Upper lobe of left lung (tissue), 6 donors: ENCODE results near the gene NME1. TPM values are rescaled to one million over a fixed set of nuclear protein-coding genes. Genes with fewer than 3 reads are reported as not detected.

Source experiments
- ATAC-seq, 2 donors: fragments of 200-7000 bp; cut with Tn5 transposase; one replicate each; pipeline ENCODE4 v1.9.1; 2022; ENCODE audit warnings: mild to moderate bottlenecking in 2 of 2, moderate library complexity in 2 of 2; ENCODE audit not compliant: low FRiP score in 2 of 2
- DNase-seq, 2 donors: peaks; one replicate each; pipeline ENCODE4 v3.0.0-alpha.2; 2019 to 2020
- H3K27ac ChIP-seq, 4 donors: fragments of 200-600 bp; sonication (generic); one replicate each; pipeline ENCODE4 v1.5.1; 2016 to 2019
- H3K27me3 ChIP-seq, 4 donors: fragments of 200-600 bp; sonication (generic); one replicate each; pipeline ENCODE4 v1.5.1; 2017 to 2019
- H3K36me3 ChIP-seq, 4 donors: fragments of 200-600 bp; sonication (generic); one replicate each; pipeline ENCODE4 v1.5.1; 2016 to 2019
- H3K4me1 ChIP-seq, 4 donors: fragments of 200-600 bp; sonication (generic); one replicate each; pipeline ENCODE4 v1.5.1; 2018 to 2019
- H3K4me3 ChIP-seq, 4 donors: fragments of 200-600 bp; sonication (generic); one replicate each; pipeline ENCODE4 v1.5.1; 2017 to 2019; ENCODE audit warnings: mild to moderate bottlenecking in 2 of 4, moderate library complexity in 1 of 4
- H3K9me3 ChIP-seq, 4 donors: fragments of 200-600 bp; sonication (generic); one replicate each; pipeline ENCODE4 v1.5.1; 2018 to 2019
- CTCF ChIP-seq, 6 experiments: fragments of 450-650 bp in 4 of 6; fragments of 200-600 bp in 2 of 6; sonication (generic) in 2 of 6; IDR thresholded peaks; one replicate each; pipeline ENCODE4 v1.5.1; 2016 to 2019; ENCODE audit warnings: antibody characterized with exemption in 6 of 6
- EP300 ChIP-seq, 4 donors: sonication (generic); formaldehyde crosslinking; IDR thresholded peaks; one replicate each; pipeline ENCODE4 v1.5.1; 2017; ENCODE audit warnings: antibody characterized with exemption in 4 of 4, control low read depth in 2 of 4
- POLR2A ChIP-seq, 4 donors: fragments of 450-650 bp; IDR thresholded peaks; one replicate each; pipeline ENCODE4 v1.5.1; 2016 to 2017; ENCODE audit warnings: antibody characterized with exemption in 4 of 4, mild to moderate bottlenecking in 2 of 4
- POLR2AphosphoS5 ChIP-seq, 2 donors: sonication (generic); formaldehyde crosslinking; IDR thresholded peaks; one replicate each; pipeline ENCODE4 v1.5.1; 2017; ENCODE audit warnings: antibody characterized with exemption in 2 of 2
- WGBS, 2 donors: methylation state at CpG; one replicate each; pipeline ENCODE4 v1.1.5; 2017 to 2018; 5-methylcytosine and 5-hydroxymethylcytosine counted together
- total RNA-seq, 6 donors: library from RNA; depleted of rRNA in 4 of 6; stranded (reverse); fragments of >200 nt in 4 of 6; gene quantifications; one replicate each; pipeline versions ENCODE4 v1.1.0 to v1.2.1, GENCODE V29; 2016 to 2021
- donor health status: DM: no; HTN: no; CAD: no; lungs with moderate emphysema.
- donor health status: DM: no; HTN: yes; CAD: no; lungs with severe emphysema.

NME1 gene
- total RNA-seq, 6 donors from 2014 or later: 4.2 to 54.4 (median 28.9) TPM

- H3K9me3 ChIP-seq: no peaks in the 10 kb centered on the region
- DNase-seq: no peak
- H3K27me3 ChIP-seq: no peaks in the 10 kb centered on the region
- TF ChIP-seq POLR2A (IDR thresholded peaks at IDR 0.05) (no peak), CTCF (IDR thresholded peaks at IDR 0.05) (no peak), POLR2AphosphoS5 (IDR thresholded peaks at IDR 0.05) (no peak)
- H3K4me3 ChIP-seq: no peak overlapping the region
- H3K4me1 ChIP-seq: peaks cover 0 to 10% (median 7%) of the 10 kb centered on the region in 4 donors
- no peaks in the 10 kb centered on the region for H3K36me3 ChIP-seq
- WGBS, 2 donors: 79 to 83% methylated on average over 2 of the region's 2 CpGs
- peak overlapping the region in 2 of 4 donors; percentile 10 to 20 for H3K27ac ChIP-seq
- ATAC-seq: no peak
These were observed 20.0 kb upstream of the NME1 start for GRCh38 chr17:51133365-51133764.

DNA sequence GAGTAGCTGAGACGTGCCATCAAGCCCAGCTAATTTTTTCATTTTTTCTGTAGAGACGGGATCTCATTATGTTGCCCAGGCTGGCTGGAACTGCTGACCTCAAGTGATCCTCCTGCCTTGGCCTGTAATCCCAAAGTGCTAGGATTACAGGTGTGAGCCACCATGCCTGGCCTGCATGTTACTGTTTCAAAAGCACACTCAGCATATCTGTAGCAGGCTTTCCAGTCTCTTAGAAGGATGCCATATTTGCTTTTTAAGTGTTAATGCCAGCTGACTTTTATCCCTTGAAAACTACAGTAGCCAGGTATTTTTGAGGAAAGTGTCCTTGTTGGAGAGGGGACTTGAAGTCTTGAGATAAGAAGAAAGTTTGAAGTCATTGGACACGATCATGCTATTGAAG is 17.4 kb upstream of the NME1 start:
- 83 to 88% methylated on average over 3 of the region's 3 CpGs for WGBS, 2 donors
- TF ChIP-seq EP300 (IDR thresholded peaks at IDR 0.05) (no peak), CTCF (IDR thresholded peaks at IDR 0.05) (no peak), POLR2AphosphoS5 (IDR thresholded peaks at IDR 0.05) (no peak), POLR2A (IDR thresholded peaks at IDR 0.05) (no peak)
- no peaks in the 10 kb centered on the region for H3K36me3 ChIP-seq
- H3K9me3 ChIP-seq: no peaks in the 10 kb centered on the region
- DNase-seq (no peak), ATAC-seq (no peak)
- no peak overlapping the region for H3K4me3 ChIP-seq
- no peaks in the 10 kb centered on the region for H3K27me3 ChIP-seq
- no peak overlapping the region for H3K27ac ChIP-seq
- peaks cover 0 to 10% (median 7%) of the 10 kb centered on the region in 4 donors for H3K4me1 ChIP-seq

DNA sequence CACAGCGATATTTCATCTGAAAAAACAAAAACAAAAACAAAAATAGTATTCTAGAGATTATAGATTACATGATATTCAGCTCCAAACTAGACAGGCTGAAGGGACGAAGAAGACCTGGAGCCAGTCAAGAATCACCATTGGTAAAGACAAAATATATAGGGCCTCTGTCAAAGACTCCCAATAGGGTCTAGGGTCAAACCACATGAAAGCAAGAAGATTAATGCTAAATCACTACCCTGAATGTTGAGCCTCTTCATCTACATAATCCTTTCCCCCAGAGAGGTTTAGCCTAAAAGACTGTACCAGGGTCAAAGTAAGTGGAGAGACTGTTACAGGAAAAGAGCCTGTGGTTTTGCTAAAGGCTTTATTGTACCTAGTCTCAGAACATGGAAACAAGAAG is 10.8 kb upstream of the NME1 start:
- no peak for TF ChIP-seq EP300 (IDR thresholded peaks at IDR 0.05)
- no peak for TF ChIP-seq CTCF (IDR thresholded peaks at IDR 0.05)
- TF ChIP-seq POLR2AphosphoS5 (IDR thresholded peaks at IDR 0.05): no peak
- TF ChIP-seq POLR2A (IDR thresholded peaks at IDR 0.05): no peak
- Histone ChIP-seq H3K27ac (no peak overlapping the region), H3K9me3 (no peaks in the 10 kb centered on the region), H3K36me3 (no peaks in the 10 kb centered on the region), H3K27me3 (no peaks in the 10 kb centered on the region), H3K4me3 (no peak overlapping the region), H3K4me1 (no peaks in the 10 kb centered on the region)
- ATAC-seq: no peak
- DNase-seq: no peak
- 94 to 98% methylated on average over 2 of the region's 2 CpGs for WGBS, 2 donors

GRCh38 chr17:51144266-51145022 is 8.9 kb upstream of the NME1 start:
- no peak for TF ChIP-seq CTCF (IDR thresholded peaks at IDR 0.05)
- no peak for TF ChIP-seq POLR2AphosphoS5 (IDR thresholded peaks at IDR 0.05)
- TF ChIP-seq POLR2A (IDR thresholded peaks at IDR 0.05): no peak
- no peak for TF ChIP-seq EP300 (IDR thresholded peaks at IDR 0.05)
- H3K9me3 ChIP-seq: no peaks in the 10 kb centered on the region
- no peaks in the 10 kb centered on the region for H3K36me3 ChIP-seq
- ATAC-seq: no peak
- no peaks in the 10 kb centered on the region for H3K27me3 ChIP-seq
- no peak overlapping the region for H3K4me3 ChIP-seq
- DNase-seq: no peak
- H3K27ac ChIP-seq: no peak overlapping the region
- H3K4me1 ChIP-seq: no peaks in the 10 kb centered on the region
- 72 to 81% methylated on average over 6 of the region's 6 CpGs for WGBS, 2 donors

DNA sequence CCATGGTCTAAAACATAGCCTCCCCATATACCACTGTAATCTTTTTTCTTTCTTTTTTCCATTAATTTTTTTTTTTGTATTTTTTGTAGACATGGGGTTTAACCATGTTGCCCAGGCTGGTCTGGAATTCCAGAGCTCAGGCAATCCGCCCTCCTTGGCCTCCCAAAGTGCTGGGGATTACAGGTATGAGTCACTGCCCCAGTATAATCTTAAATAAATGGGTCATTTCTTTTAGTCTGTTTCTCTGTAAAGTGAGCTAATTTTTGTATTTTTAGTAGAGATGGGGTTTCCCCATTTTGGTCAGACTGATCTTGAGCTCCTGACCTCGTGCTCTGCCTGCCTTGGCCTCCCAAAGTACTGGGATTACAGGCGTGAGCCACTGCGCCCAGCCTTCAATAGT is 5.7 kb upstream of the NME1 start:
- no peak for TF ChIP-seq POLR2A (IDR thresholded peaks at IDR 0.05)
- TF ChIP-seq EP300 (IDR thresholded peaks at IDR 0.05): no peak
- no peak for TF ChIP-seq CTCF (IDR thresholded peaks at IDR 0.05)
- no peak for TF ChIP-seq POLR2AphosphoS5 (IDR thresholded peaks at IDR 0.05)

More for the DNA sequence above, 5.7 kb upstream of the NME1 start:
- no peak for ATAC-seq
- Histone ChIP-seq H3K36me3 (no peaks in the 10 kb centered on the region), H3K27me3 (no peaks in the 10 kb centered on the region), H3K4me3 (no peak overlapping the region), H3K27ac (no peak overlapping the region), H3K4me1 (peaks cover under 1 to 5% (median 4%) of the 10 kb centered on the region in 4 donors), H3K9me3 (no peaks in the 10 kb centered on the region)
- DNase-seq: no peak
- 79 to 82% methylated on average over 4 of the region's 4 CpGs for WGBS, 2 donors
